Daoy (cell line): Measurements from ENCODE around the gene CXXC4. TPM values are rescaled to one million over a fixed set of nuclear protein-coding genes. Genes with fewer than 3 reads are reported as not detected.

Source experiments
- DNase-seq: peaks from one replicate; pipeline ENCODE4 v3.0.0-alpha.2; 2015; ENCODE audit warnings: low read depth
- total RNA-seq: library from RNA; depleted of rRNA; stranded (reverse); fragments of >200 nt; shearing (Covaris generic); gene quantifications from 2 replicates; pipeline ENCODE4 v1.2.3, GENCODE V29; 2014

The CXXC4 gene
- total RNA-seq, 1 experiment from 2014 or later, result 0.57 TPM

- DNase-seq, result no peak
Measured at GRCh38 chr4:104420766-104421165, 73.9 kb downstream of the CXXC4 start.
